Activated effector memory CD4-positive, alpha-beta T cell treated with anti-CD3 and anti-CD28 coated beads, Interleukin-2, amount 50 U/mL, for 16 hours (primary cell): ENCODE measurements around the gene SH3PXD2A.
"Not testable (repeated sequence)": the region's sequence is repeated elsewhere in the genome, so short reads cannot be mapped to it uniquely, and the experiment has no call there.

Experiments
- DNase-seq: peaks from one replicate; pipeline ENCODE4 v3.0.0-alpha.2; 2020

SH3PXD2A gene

GRCh38 chr10:103828587-103829197 is 26.7 kb downstream of the SH3PXD2A start:
- DNase-seq = no peak

GRCh38 chr10:103828107-103828506 is 27.3 kb downstream of the SH3PXD2A start:
- no peak for DNase-seq

- DNase-seq = no peak
Measured at GRCh38 chr10:103826885-103827284, 28.5 kb downstream of the SH3PXD2A start.

GRCh38 chr10:103824281-103824680 is 31.1 kb downstream of the SH3PXD2A start:
- no peak for DNase-seq

DNA sequence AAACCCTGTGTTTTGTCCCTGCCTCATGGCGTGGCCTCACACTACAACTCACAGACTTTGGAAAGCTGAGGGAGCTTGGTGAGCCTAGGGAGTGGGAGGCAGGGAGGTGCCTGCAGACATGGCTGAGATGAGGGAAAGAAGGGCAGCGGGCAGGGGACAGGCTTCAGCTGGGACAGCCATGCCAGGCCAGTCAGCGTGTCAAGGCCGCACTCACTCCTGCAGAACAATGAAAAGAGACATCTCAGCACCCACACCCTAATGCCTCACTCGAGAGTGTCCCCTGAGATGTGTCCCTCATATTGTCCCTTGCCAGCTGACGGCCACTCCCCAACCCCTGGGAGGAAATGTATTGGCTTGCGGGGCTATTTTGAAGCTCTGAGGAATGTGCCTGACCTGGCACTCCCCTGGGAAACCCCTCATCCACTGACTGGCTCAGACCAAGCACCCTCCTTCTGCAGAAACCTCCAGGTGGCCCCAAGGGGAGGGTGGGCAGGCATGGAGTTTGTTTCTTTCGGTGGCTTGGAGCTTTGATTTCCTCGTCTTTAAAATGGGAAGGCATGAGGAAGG is 31.6 kb downstream of the SH3PXD2A start:
- no peak for DNase-seq

GRCh38 chr10:103822800-103823199 is 32.6 kb downstream of the SH3PXD2A start:
- DNase-seq = no peak

GRCh38 chr10:103822107-103822716 is 33.2 kb downstream of the SH3PXD2A start:
- no peak for DNase-seq

DNA sequence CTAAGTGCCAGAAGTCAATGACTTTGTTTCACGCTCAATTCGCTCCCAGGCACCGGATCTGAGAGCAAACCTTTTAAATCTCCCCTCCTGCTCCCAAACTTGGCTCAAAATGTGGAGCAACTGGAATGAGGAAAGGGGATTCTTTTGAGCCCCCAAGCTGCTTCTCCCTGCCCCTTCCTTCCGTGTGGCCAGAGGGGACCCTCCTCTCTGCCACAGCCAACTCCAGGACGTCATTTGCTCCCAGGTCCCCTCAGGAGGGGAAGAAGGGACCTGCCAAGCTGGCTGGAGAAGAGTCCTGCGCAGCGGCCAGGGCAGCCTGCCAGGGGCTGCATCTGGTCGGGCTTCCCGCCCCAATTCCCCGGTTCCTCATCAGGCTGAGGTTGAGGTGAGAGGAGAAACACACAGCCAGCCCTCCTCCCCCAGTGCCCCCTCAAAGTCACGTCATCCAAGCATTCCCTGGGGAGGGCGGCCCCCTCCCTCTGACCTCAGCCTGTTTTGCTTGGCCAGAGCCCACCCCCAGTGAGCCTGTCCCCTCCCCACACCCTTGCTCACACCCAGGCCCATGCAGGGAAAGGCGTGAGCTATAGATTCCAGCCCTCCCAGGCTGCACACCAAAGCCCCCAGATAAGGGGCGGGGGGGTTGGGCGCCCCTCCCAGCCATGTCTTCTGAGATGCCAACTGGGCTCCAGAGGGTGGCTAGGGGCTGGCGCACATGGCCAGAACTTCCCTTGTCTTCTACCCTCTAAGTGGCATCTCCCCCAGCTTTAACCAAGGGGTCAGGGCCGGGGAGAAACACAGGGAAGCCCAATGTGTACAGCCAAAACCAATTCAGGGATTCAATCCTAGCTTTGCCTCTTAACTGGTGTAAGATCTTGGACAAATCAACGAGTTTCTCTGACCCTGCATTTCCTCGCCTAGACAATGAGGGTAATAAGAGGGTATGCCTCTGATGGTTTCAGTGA is 35.0 kb downstream of the SH3PXD2A start:
- DNase-seq = no peak

- no peak for DNase-seq
Measured at GRCh38 chr10:103819493-103819892, 35.9 kb downstream of the SH3PXD2A start.

GRCh38 chr10:103818765-103819374 is 36.5 kb downstream of the SH3PXD2A start:
- no peak for DNase-seq

- DNase-seq = no peak
Measured at GRCh38 chr10:103818105-103818504, 37.3 kb downstream of the SH3PXD2A start.

DNA sequence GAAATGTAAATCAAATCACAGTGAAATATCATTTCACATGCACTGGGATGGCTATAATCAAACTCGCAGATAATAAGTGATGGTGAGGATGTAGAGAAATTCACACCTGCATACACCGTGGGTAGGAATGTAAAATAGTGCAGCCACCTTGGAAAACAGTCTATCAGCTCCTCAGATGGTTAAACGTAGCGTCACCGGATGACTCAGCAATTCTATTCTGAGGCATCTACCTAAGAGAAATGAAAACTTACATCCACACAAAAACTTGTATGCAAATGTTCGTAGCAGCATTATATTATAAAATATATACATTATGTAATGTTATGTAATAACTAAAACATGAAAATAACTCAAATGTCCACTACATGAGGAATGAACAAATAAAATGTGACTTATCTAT is 38.9 kb downstream of the SH3PXD2A start:
- DNase-seq = no peak

DNA sequence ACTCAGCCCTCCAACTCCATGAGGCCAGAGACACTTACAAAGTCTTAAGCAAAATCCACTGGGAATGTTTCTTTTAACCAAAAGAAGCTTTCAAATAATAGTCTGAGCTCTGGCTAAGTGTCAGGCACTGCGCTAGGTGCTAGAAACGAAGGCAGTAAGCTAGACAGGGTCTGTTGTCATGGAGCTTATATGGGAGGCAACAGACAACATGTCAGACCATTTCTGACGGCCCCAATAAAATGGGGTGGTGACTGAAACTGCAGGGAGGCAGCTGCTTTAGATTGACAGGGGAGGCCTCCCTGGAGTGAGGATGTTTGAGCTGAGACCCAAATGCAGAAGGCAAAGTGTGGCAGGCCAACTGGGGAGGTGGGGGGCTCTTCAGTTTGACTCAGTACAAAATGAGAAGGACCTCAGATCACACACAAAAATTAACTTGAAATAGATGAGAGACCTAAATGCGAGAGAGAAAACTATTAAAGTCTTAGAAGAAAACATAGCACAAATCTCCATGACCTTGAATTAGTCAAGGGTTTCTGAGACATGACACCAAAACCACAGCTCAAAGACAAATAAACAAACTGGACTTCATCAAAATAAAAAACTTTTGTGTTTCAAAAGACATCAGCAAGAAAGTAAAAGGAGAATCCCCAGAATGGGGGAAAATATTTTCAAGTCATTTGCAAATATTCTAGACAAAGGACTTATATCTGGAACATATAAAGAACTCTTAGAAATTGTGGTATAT is 40.6 kb downstream of the SH3PXD2A start:
- DNase-seq = no peak

DNA sequence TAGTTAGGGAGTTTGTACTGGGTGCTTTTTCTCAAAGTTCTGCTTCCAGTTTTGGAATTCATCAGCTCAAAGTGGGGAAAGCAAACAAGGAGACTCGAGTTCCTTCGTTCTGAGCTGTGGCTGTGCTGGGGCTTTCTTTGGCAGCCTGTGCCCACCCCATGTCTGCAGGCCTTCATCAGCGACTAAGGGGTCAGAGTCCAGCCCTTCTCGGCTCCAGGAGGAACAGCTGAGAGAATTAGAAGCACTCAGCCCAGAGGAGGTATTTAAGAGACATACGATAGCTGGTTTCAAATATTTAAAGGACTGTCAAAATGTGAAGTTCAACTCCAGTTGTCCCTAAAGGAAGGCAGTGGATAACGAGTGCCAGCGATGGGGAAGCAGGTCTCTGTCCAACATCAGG is 41.3 kb downstream of the SH3PXD2A start:
- DNase-seq = no peak

DNA sequence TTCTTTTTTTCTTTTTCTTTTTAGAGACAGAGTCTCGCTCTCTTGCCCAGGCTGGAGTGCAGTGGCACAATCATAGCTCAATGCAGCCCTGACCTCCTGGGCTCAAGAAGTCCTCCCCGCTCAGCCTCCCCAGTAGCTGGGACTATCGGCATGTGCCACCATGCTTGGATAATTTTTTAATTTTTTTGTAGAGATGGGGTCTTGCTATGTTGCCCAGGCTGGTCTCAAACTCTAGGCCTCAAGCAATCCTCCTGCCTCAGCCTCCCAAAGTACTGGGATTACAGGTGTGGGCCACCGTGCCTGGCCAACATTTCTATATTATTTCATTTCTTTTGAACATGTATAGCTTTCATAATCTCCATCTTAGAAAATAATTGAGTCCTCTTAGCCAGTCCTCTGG is 42.1 kb downstream of the SH3PXD2A start:
- not testable (repeated sequence) for DNase-seq

- DNase-seq = no peak
Measured at GRCh38 chr10:103812432-103812831, 42.9 kb downstream of the SH3PXD2A start.

- DNase-seq = no peak
Measured at GRCh38 chr10:103812004-103812403, 43.4 kb downstream of the SH3PXD2A start.

DNA sequence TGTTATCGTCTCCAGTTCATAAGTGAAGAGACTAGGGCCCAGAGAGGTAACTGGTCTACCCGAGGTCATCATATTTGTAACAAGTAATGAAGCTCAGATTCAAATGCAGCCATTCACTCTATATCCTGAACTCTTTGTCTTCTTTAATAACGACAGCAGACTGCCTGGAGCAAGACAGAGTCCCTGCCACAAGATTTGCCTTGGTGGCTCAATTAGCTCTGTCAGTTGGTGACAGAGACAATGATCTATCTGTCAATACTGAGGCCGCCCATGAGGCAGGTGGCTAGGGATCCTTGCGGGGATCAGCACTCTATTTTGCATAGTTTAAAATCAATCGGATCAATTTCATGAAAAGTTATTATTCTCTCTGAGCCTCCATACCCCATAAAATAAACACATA is 43.9 kb downstream of the SH3PXD2A start:
- DNase-seq = no peak

DNA sequence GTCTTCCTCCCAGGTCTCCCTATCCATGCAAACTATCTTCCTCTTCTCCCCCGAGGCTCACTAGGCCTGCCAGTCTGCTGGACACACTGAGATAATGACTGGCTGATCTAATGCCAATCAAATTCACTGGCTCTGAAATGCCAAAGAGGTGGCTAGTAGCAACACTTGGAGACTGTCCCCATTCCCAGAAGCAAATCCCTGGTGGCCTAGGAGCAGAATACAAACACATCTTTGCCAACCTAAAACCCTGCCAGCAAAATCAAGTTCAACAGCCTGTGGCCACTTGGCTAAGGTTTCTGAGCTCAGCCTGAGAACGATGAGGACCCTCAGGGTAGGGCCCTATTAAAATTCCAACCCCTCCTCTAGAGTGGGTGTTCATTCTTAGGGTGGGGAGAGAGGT is 46.6 kb downstream of the SH3PXD2A start:
- DNase-seq = no peak

- DNase-seq = no peak
Measured at GRCh38 chr10:103807996-103808395, 47.4 kb downstream of the SH3PXD2A start.

DNA sequence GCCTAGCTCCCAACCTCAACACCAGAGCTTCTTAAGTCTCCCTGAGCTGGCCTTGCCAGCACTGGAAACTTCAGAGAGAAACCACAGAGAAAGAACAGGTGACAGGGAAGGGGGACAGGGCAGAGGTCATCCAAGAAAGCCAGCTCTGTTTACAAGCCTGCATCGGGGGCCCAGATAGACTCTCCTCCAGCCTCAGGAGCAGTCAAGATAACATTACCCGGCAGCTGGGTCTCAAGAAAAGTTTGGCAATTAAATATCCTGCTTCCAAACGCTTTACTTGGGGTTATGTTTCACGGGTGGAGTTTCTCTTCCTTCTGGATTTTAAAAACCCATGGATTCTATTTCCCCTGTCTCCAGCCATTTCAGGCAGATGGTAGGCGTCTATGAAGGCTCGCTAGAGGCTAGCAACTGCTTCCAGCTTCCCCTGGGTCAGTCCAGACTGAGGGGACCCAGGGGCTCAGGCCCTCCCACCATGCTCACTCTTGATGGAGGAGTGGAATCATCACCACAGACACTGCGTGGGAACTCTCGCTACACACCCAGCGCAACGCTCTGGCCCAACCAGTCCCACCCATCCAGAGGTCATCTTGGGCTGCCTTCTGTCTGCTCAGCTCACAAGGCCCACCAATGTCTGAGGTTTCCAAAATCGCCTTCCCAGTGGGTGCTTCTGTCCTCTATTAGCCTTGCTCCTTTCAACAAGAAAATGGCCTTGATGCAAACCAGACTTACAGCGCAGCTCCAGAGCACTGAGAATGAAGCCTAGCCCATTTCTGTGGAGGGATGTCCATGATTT is 48.8 kb downstream of the SH3PXD2A start:
- DNase-seq = no peak
